HUDEP-2 (cell line): ENCODE measurements around the gene DHX8.
"Not testable (repeated sequence)": the region's sequence is repeated elsewhere in the genome, so short reads cannot be mapped to it uniquely, and the experiment has no call there.

Source experiments
- DNase-seq, 76 experiments: peaks; one replicate each; lab custom pipeline; 2025; ENCODE audit not compliant: unreplicated experiment in 76 of 76; lab: John Stamatoyannopoulos, UW

Gene DHX8

DNA sequence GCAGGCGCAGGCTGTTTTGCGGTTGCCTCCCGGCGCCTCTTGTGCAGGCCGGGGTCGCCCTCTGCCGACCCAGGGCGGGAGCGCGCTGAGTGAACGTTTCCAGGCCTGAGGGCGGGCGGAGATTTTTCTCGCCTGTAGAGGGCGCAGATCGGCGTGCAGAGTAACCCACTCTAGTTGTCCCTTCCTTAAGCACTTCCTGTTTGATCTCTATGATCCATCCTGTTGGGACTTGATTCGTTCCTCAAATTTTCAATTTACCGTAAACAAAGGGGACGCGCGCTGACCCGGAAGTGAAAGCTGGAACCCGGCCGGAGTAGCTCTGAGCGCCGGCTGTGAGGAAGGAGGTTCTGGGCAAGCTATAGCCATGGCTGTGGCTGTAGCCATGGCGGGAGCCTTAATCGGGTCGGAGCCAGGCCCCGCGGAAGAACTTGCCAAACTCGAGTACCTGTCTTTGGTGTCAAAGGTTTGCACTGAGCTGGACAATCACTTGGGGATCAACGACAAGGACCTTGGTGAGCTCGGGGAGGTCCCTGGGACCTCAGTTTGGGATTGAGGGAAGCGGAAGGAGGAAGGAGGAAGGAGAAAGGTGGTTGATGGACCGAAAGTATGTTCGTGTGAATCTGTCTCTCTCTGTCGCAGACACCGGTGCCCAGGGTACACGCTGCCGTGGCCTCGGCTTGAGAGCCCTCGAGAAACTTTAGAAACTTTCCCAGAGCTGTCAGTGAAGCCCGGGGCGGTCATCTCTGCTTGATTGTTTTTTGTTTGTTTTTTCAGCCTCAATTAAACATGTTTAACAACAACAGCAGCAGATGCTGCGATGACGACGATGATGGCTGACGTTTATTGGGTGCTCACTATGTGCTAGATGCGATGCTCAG is at the start of gene DHX8:
Gene DHX8, plus strand, starts transcription at position 302 of the 878 bp plus-strand sequence. Its CDS starts 63 bp downstream, at position 365.
- DNase-seq, result peak in 75 of 76 experiments; percentile 70 to 99 (median 95)

DNA sequence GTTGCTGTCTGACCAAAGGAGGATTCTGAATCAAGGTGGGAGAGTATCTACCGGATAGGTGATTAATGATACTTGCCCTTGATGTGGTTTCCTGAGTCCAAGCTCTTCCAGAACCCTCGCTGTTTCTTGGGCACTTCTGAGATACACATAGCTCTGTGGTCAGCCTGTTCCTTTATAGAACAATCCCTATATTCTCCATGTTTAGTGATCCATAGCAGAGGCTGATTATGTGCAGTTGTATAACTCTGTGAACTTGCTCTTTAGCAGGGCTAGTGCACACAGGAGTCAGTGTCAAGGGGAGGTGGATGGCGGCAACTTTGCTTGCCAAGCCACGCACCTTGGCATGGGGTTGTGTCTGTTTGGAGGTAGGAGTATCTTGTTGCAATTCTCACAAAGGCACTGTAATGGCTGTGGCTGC is 48.9 kb upstream of the DHX8 start:
- DNase-seq, result no peak

DNA sequence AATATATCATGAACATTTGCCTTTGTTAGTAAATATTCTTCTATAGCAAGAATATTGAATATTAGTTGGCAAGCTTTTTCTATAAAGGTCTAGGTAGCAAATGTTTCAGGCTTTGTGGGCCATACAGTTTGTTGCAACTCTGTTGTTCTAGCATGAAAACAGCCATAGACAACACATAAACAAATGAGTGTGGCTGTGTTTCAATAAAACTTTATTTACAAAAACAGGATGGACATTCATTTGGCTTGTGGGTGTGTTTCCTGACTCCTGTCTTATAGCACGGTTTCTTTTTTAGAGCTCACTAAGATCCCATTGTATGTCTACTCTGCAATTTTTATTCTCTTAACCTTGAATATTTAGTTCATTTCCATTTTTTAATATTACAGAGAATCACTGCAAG is 46.0 kb upstream of the DHX8 start:
- no peak for DNase-seq

DNA sequence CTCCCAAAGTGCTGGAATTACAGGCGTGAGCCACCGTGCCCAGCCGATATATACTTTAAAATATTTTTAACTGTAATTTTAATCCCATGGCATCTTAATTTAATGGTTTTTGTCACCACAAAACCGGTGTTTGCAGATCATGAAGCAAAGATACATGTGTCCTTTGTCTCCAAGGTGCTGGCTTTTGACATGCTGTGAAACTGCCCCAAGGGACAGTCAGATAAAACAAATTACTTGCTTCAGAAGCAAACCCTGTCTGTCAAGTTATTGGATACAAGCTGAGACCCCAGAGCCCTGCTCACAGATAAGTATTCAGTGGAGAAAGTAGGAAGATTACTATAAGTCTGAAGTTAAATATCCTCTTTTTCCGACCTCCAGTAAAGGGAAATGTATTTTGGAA is 45.1 kb upstream of the DHX8 start:
- DNase-seq, result no peak

DNA sequence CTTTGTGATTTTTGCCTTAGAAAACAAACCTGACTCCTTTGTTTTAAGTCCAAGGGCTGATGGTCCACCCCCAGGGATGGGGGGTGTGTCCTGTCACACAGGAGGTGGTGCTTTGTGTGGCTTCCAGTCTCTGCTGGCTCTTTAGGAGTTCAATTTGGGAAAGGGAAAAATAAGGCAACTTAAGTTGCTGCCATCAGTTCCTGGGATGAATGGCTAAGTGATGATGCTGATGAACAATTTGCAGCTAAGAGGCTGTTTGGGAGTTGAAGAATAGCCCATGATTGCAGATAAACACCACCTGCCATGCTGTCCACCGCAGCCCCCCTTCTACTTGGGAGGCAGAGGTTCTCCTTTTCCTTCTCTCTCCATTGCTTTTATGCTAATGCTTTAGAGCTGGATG is 44.7 kb upstream of the DHX8 start:
- DNase-seq, result no peak

DNA sequence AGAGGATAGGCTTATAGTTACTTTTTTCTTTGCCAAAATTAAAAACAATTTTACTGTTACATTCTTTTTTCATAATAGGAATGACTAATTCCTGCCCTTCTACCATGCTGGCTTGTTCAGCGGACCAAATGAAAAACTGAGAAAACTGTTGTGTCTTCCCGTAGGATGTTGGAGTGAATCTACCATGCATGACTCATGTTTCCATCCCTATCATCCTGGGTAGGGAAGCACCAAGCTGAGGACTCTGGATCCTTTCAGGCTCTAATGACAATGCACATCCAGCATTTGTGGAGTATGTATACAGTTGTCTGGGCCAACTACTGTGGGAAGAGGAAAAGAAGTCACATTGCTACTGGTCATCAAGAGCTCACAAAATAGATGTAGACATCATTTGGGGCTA is 41.1 kb upstream of the DHX8 start:
- no peak for DNase-seq

DNA sequence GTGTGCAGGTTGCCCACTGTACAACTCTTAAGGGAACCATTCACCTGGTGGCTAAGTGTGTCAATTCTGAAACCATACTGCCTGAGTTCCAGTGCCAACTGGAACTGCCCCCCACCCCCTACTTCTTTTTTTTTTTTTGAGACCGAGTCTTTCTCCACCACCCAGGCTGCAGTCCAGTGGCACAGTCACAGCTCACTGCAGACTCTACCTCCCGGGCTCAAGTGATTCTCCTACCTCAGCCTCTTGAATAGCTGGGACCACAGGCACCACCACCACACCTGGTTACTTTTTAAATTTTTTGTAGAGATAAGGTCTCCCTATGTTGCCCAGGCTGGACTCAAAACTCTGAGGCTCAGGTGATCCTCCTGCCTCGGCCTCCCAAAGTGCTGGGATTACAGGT is 40.4 kb upstream of the DHX8 start:
- no peak for DNase-seq

DNA sequence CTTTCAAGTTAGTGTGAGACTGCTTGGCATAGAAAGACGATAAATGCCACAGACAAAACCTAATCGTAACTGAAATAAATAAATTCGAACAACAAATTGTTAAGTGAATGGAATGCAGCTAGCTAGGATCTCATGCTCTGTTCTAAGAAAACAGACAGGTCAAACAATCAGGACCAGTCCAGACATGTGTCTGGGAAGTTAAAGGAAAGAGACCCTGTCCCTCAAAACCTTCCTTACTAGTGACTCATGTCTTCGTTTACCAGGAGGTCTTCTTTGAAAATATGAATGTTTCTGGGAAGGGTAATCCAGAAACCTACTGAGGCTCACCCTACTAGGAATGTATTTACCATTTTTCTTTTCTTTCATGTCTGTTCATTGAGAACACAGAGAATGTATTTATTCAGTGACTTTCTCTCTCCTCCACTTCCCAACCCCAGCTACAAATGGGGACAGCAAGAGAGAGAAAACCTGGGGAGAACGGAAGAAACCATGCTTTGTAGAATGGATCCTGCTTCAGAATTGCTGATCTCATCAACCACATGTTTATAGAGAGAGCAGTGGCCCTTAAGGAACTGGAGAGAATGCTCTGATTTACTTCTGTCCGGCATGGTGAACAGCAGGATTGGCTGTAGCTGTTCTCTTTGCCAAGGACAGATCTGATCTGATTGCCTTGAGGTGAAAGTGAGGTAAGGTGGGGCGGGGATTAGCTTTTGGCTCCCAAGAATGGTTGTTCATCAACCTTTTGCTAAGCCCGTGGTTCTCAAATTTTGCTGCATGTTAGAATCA is 39.4 kb upstream of the DHX8 start:
- DNase-seq, result no peak

DNA sequence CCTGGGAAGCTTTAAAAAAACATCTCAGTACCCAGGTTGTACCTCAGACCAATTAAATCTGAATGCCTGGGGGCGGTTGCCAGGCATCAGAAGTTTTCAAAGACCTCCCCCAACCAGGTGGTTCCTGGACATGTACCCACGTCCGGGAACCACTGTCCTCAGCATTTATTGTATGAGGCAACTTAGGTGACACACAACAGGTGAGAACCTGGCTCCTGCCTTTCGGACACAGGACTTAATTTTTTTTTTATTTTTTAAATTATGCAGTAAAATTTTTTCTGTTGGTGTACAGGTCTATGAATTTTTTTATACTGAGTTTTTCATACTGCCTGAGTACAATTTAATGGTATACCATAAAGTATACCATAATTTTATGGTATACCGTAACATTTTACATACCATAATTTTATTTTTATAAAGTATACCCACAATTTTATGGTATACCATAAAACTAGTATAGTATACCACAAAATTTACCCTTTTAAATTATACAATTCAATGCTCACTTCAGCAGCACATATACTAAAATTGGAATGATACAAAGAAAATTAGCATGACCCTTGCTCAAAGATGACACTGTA is 38.7 kb upstream of the DHX8 start:
- DNase-seq, result no peak

DNA sequence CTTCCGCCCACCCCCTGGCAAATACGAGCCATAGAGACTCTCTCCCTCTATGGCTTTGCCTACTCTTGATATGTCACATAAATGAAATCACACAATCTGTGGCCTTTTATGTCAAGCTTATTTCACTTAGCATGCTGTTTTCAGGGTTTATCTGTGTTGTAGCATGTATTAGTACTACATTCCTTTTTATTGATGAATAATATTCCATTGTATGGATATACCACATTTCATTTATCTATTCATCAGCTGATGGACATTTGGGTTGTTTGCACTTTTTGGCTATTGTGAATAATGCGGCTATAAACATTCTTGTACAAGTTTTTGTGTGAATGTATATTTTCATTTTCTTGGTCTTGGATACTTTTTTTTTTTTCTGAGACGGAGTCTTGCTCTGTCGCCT is 37.0 kb upstream of the DHX8 start:
- no peak for DNase-seq

DNA sequence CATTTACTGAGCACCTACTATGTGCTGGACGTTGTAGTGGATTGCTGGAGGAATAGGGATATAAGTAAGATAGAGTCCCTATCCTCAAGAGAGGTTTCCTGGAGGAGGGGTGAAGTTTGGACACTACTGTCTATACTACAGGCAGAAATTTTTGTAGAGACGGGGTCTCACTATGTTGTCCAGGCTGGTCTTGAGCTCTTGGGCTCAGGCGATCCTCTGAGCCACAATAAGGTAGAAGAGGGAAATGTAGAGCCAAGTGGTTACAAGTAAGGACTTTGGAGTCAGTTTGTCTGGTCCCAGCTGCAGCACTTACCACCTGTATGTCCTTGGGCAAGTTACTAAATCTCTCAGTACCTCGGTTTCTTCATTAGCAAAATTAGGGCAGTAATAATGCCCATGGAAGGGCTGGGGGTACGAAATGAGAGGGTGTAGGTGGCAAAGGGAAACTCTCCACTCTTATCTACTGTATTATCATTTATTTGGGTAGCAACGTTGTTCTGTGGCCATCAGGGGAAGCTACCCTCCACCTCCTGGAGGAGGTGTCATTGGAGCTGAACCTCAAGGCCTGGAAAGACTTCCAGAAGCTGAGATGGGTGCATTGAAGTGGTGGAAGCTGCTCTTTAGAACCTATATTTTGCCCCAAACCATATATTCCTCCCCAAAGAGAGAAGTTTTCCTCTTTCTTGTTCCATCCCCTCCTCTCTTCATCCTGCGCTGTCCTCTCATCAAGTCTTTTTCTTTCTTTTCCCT is 34.9 kb upstream of the DHX8 start:
- DNase-seq, result no peak

DNA sequence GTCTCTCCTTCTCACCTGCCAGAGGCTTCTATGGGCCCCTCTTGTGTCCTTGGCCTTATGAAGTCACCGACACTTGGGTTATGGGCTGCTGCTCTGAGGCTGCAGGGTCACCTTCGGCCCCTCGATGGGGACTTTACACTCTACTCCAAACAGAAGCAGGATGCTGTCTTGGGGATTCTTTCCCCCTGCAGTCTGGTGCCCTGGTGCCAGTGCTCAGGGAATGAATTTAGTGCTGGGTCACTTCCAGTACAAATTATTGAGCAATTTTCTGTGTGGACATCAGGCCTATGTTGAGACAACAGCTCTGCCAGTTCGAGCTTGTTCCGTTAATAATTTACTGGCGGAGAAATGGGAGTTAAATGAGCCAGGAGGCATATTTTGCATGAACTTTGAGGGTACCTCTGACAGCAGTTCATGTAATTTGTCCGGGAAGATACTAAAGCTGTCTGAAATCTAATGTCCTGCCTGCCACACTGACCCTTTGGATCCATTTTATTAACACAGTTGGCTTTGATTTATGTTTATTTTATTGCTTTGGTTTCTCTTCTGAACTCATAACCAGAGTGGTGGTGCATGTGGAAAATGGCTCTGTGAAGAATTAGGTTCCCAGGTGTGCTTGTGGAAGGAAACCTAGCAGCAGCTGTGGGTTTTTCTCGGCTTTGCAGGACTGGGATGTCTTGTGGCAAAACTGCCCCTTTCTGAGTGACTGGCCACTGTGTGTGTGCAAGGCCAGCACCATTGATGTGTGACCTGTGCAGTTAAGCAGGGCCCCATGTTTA is 34.1 kb upstream of the DHX8 start:
- DNase-seq, result no peak

DNA sequence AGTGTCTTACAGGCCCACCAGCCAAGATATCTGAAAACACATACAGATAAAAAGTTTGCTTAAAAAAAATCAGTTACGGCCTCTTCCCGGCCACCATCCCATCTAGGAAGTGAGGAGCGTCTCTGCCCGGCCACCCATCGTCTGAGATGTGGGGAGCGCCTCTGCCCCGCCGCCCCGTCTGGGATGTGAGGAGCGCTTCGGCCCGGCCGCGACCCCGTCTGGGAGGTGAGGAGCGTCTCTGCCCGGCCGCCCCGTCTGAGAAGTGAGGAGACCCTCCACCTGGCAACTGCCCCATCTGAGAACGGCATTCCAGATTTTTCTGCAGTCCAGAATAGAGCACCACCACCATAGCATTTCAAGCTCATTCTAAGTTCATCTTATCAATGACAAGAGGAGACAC is 33.0 kb upstream of the DHX8 start:
- not testable (repeated sequence) for DNase-seq

DNA sequence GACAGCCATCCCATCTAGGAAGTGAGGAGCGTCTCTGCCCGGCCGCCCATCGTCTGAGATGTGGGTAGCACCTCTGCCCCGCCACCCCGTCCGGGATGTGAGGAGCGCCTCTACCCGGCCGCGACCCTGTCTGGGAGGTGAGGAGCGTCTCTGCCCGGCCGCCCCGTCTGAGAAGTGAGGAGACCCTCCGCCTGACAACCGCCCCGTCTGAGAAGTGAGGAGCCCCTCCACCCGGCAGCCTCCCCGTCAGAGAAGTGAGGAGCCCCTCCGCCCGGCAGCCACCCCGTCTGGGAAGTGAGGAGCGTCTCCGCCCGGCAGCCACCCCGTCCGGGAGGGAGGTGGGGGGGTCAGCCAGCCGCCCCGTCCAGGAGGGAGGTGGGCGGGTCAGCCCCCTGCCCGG is 32.0 kb upstream of the DHX8 start:
- not testable (repeated sequence) for DNase-seq

DNA sequence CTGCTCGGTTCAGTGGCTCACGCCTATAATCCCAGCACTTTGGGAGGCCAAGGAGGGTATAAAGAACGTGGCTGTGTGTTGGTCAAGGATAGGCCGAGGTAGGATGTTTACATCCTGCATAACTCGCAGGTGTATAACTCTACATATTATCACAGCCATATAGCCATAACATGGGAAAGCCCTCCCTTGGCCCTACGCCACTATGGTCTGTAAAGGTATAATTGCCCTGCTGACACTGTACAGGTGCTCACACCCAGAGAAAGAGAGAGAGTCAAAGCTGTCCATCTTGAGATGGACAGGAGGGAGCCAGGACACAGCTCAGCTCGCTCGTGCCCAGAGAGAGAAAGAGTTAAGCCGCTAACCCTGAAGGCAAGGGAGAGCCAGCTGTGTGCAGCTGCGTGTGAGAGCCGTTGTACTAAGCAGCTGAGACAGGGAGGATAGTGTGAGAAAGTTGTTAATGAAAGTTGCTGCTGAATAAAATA is 30.4 kb upstream of the DHX8 start:
- DNase-seq, result no peak

DNA sequence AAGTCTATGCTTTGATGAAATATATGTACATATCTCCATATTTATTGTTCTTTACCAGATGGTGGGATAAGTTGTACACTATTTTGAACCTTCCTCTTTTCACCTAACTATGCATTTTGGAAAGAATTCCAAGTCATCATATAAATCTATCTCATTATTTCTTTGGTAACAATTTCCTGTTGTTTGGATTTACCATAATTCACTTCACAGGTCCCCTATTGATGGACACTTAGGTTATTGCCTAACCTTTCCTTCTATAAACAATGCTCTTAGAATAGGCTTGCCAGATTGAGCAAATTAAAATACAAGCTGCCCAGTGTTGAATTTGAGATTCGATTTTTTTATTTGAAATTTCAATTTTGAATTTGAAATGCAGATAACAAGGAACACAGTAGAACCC is 28.9 kb upstream of the DHX8 start:
- no peak for DNase-seq

DNA sequence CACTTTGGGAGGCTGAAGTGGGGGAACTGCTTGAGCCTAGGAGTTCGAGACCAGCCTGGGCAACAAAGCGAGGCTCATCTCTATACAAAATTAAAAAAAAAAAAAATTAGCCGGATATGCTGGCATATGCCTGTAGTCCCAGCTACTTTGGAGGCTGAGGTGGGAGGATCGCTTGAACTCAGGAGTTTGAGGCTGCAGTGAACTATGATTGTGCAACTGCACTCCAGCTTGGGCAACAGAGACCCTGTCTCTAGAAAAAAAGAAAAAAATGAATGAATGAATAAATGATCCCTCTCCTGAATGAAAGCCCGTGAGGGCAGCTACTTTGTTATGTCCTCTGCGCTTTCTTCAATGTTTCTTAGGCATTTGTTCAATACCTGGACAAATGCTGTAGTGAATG is 27.7 kb upstream of the DHX8 start:
- no peak for DNase-seq

DNA sequence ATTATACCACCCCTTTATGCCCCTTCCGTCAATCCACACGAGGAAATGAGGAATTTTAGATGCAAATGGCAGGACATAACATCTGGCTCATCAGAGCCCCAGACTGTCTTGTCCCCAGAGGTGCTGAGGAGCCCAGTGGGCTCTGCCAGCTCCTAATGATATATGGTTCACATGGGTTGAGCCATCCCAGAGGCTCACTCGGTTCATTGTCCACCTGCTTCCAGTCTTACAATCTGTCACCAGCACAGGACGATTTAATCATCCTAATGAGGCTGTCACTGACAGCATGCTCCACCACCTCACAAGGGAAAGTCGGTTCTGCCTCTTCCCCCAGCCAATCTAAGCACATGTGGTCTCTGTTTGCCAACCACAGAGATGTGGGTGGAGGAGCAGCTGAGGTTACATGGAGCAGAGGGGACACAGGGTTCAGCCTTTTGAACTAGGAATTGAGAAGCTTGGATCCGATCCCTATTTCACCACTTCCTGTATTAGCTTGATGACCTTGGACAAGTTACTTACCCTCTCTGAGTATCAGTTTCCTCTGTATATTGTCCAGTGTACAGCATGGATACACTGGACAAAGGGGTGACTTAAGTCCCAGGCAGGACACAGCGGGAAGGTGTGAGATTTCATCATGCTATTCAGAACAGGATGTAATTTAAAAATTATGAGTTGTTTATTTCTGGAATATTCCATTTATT is 27.0 kb upstream of the DHX8 start:
- DNase-seq, result peak in 2 of 76 experiments; percentile 7 to 21

DNA sequence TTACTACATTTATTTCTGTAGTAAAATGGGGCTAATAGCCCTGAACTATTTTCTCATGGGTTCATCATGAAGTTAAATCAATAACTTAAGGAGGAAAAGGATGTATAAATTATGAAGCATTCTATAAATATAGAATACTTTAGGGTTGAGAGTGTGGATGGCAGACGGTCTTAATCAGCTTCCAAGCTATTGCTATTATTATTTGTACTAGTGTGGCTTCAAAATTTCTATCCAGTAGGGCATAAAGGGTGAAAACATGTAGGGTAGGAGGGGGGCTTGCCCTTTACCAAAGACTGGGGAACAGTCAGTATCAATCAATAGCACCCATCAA is 26.4 kb upstream of the DHX8 start:
- DNase-seq, result no peak
